ENCODE data around the gene PREX1. TPM values are rescaled to one million over a fixed set of nuclear protein-coding genes. Genes with fewer than 3 reads are reported as not detected.
"Not testable (repeated sequence)": the region's sequence is repeated elsewhere in the genome, so short reads cannot be mapped to it uniquely, and the experiment has no call there.

PREX1 gene
- total RNA-seq, 3 donors from 2014 or later = 28.8 to 31.4 (median 29.5) TPM

DNA sequence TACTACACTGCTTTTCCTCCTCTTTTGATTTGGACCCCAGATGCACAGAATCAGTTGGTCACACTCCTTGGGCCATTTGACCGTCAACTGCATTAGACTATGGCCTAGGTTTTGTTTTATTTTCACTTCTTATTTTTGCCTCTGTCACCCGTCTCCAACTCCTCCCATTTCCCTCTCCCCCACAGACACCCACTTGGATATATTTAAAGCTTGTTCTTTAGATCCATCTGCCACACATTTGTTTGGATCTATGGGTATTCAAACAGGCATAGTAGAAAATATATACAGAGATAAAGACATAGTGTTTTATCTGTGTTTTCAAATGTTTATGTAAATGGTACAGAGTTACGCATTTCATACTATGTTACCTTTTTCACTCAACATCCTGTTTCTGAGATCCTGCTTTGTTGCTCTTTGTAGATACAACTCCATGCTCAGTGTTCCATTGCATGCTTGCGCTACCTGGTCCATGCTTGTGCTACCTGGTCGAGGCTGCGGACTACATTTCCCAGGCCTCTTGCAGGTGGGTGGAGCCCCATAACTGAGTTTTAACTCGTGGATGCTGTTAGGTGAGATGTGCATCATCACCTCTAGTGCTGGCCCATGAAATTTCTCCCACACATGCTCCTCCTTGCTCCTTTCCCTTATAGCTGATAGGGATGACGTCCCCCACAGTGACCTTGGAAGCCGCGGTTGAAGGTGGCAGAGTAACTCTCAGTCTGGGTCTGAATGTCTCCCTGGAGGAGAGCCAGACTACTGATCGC is 11.5 kb upstream of the PREX1 start:
- no peak for ATAC-seq
- no peak for DNase-seq
- H3K4me1 Mint-ChIP-seq (ENCODE audit: low read depth) = peaks cover 3% of the 10 kb centered on the region
- no peaks in the 10 kb centered on the region for H3K36me3 Mint-ChIP-seq (ENCODE audit: insufficient read depth)
- no peak overlapping the region for H3K4me3 Mint-ChIP-seq
- no peaks in the 10 kb centered on the region for H3K9me3 Mint-ChIP-seq
- H3K27me3 Mint-ChIP-seq (ENCODE audit: low read depth) = no peaks in the 10 kb centered on the region

DNA sequence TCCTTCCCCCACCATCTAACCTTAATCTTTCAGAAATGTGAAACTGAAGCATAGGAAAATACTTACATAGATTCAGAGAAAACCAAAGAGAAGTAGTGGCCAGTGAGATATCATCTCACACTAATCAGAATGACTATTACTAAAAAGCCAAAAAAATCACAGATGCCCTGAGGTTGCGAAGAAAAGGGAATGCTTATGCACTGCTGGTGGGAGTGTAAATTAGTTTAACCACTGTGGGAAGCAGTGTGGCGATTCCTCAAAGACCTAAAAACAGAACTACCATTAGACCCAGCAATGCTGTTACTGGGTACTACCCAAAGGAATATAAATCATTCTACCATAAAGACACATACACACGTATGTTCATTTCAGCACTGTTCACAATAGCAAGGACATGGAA is 9.2 kb upstream of the PREX1 start:
- peaks cover 3% of the 10 kb centered on the region for H3K4me1 Mint-ChIP-seq (ENCODE audit: low read depth)
- no peak for DNase-seq
- no peaks in the 10 kb centered on the region for H3K36me3 Mint-ChIP-seq (ENCODE audit: insufficient read depth)
- H3K9me3 Mint-ChIP-seq = no peaks in the 10 kb centered on the region
- H3K4me3 Mint-ChIP-seq = no peak overlapping the region
- no peak for ATAC-seq
- H3K27me3 Mint-ChIP-seq (ENCODE audit: low read depth) = no peaks in the 10 kb centered on the region

DNA sequence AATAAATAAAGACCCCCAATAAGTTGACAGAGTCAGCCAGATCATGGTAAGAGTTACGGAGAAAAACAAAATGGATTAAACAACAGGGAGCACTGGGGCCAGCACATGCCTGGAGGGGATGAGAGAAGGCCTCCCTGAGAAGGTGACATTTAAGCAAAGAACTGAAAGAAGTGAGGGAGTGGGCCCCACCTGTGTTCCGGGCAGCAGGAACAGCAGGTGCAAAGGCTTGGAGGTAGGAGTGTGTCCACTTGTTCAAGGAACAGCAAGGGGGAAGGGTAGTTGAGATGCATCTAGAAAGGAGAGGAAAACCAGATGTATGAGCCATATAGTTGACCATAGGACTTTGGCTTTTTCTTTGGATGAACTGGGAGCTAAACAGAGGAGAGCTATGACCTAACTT is 7.6 kb upstream of the PREX1 start:
- H3K4me3 Mint-ChIP-seq = no peak overlapping the region
- DNase-seq (no peak), ATAC-seq (no peak)
- H3K9me3 Mint-ChIP-seq = no peaks in the 10 kb centered on the region
- H3K36me3 Mint-ChIP-seq (ENCODE audit: insufficient read depth) = no peaks in the 10 kb centered on the region
- no peaks in the 10 kb centered on the region for H3K27me3 Mint-ChIP-seq (ENCODE audit: low read depth)
- peaks cover 9% of the 10 kb centered on the region for H3K4me1 Mint-ChIP-seq (ENCODE audit: low read depth)

DNA sequence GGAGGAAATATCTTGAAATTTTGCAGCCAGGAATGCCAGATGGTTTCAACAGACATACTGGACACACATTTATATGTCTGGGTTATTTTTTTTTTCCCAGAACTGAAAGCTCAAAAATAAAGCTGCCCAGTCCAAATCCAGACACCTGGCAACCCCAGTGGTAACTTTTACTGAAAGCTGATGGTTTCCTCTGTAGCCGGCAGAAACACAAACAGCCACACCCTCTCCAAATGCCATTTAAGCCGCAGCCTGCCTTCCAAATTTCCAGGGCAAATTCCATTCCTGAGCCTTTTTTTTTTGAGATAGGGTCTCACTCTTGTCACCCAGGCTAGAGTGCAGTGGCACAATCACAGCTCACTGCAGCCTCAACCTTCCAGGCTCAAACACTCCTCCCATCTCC is 6.5 kb upstream of the PREX1 start:
- ATAC-seq (no peak), DNase-seq (no peak)
- H3K4me3 Mint-ChIP-seq = no peak overlapping the region
- H3K4me1 Mint-ChIP-seq (ENCODE audit: low read depth) = peaks cover 9% of the 10 kb centered on the region
- H3K9me3 Mint-ChIP-seq = no peaks in the 10 kb centered on the region
- H3K36me3 Mint-ChIP-seq (ENCODE audit: insufficient read depth) = no peaks in the 10 kb centered on the region
- no peaks in the 10 kb centered on the region for H3K27me3 Mint-ChIP-seq (ENCODE audit: low read depth)

DNA sequence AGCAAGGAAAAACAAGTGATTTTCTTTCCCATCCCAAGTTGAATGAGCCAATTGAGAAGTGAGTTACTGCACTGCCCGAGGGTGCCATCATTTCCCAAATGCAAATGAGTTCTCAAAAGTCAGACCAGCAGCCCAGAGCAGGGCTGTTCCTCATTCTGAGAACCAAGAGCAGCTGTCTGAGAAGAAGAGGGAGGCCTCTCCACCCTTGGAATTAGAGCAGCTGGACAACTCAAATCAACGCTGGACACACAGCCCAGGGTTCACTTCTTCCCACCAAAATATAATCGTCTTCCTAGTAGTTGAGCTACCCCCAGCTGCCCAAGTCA is 4.6 kb upstream of the PREX1 start:
- no peak for ATAC-seq
- H3K4me1 Mint-ChIP-seq (ENCODE audit: low read depth) = peaks cover 11% of the 10 kb centered on the region
- no peaks in the 10 kb centered on the region for H3K27me3 Mint-ChIP-seq (ENCODE audit: low read depth)
- no peaks in the 10 kb centered on the region for H3K36me3 Mint-ChIP-seq (ENCODE audit: insufficient read depth)
- no peaks in the 10 kb centered on the region for H3K9me3 Mint-ChIP-seq
- DNase-seq = no peak
- no peak overlapping the region for H3K4me3 Mint-ChIP-seq

DNA sequence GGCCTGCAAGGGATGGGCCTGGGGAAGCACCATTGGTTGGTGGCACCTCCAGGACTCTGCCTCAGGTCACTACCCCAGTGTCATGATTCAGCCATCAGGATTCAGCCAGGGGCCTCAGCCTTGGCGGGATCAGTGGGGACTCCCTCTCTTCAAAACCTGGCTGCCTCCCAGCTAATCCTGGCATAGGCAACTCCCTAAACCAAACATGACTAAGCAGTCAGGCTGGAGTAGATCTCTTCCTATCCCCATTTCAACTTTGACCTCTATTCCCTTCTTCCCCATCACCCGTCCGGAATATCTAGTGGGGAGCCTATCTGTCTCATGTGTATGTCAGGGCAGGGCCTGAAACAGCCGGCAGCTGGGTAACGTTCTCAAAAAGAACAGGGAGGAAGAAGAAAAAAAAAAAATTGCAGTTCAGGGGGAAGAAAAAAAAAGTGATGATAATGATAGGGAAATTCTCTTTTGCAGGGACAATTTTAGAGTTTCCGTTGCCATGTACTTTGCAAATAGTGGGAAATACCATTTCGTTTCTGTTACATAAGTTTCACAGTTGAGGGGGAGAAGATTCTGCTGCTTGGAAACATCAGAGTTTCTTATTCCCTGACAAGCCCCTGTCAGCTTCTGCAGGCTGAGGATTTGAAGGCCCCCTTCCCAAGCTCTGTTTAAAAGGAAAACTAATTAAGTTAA is 4.1 kb upstream of the PREX1 start:
- Mint-ChIP-seq H3K36me3 (ENCODE audit: insufficient read depth) (no peaks in the 10 kb centered on the region), H3K27me3 (ENCODE audit: low read depth) (no peaks in the 10 kb centered on the region), H3K4me3 (no peak overlapping the region), H3K9me3 (no peaks in the 10 kb centered on the region), H3K4me1 (ENCODE audit: low read depth) (peaks cover 12% of the 10 kb centered on the region)
- ATAC-seq (no peak), DNase-seq (no peak)

DNA sequence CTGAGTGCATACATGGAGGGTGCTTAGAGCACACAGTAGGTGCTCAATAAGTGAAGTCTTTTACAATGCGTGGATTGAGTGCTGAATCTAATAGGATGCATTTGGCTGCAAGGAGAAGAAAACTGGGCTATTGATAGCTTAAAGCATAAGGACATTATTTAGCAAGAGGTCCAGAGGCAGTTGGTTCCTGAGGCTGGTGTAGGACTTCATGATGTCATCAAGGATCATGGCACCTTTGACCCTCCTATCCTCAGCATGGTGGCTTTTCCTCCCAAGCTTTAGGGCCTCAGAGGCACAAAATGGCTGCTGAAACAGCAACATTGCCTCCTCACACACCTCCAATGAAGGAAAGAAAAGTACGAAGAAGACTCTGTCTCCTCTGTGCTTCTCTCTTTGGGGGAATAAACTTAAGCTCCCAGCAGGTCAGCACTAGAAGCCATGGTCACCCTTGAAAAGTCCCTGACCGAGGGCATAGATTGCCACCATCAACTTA is 3.1 kb upstream of the PREX1 start:
- Mint-ChIP-seq H3K4me1 (ENCODE audit: low read depth) (peaks cover 15% of the 10 kb centered on the region), H3K27me3 (ENCODE audit: low read depth) (no peaks in the 10 kb centered on the region), H3K4me3 (no peak overlapping the region), H3K9me3 (no peaks in the 10 kb centered on the region), H3K36me3 (ENCODE audit: insufficient read depth) (no peaks in the 10 kb centered on the region)
- ATAC-seq = no peak
- DNase-seq = no peak

DNA sequence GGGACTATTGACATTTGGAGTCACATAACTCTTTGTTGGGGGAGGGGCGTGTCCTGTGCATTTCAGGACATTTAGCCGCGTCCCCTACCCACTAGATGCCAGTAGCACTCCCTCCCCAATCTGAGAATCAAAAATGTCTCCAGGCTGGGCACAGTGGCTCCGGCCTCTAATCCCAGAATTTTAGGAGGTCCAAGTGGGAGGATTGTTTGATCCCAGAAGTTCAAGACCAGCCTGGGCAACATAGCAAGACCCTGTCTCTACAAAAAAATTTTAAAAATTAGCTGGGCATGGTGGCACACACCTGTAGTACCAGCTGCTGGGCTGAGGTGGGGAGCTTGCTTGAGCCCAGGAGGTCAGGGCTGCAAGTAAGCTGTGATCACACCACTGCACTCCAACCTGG is 2.1 kb upstream of the PREX1 start:
- ATAC-seq (no peak), DNase-seq (no peak)
- Mint-ChIP-seq H3K27me3 (ENCODE audit: low read depth) (no peaks in the 10 kb centered on the region), H3K9me3 (no peaks in the 10 kb centered on the region), H3K4me1 (ENCODE audit: low read depth) (peaks cover 24% of the 10 kb centered on the region), H3K36me3 (ENCODE audit: insufficient read depth) (no peaks in the 10 kb centered on the region), H3K4me3 (no peak overlapping the region)

DNA sequence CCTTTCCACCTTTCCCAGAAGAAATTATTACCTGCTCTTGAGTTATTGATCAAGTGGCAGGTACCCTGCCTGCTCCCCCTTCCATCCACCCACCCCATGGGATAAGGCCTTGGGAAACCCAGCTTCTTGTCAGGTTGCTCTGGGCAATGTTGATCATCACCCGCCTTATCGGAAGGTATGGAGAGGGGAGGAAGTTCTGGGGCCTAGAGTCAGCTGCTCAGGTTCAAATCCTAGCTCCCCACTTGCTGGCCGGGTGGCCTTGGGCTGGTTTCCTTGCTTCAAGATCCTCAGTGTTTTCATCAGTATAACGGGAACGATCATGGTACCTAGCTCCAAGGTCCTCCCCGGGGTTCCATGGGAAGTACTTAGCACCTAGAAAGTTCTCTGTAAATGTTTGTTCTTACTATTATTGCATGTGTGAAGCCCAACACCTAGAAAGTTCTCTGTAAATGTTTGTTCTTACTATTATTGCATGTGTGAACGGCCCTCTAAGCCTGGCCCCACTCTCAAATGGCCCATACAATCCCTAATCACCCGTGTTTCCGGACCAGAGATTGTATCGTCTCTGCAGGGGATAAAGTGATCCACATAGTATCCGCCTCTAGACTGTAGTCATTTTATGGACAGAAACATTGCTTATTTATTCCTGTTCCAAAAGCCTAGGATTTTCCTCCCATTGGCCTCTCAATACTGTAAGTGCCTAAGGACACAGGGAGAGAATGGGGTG is 1.1 kb upstream of the PREX1 start:
- Mint-ChIP-seq H3K9me3 (no peaks in the 10 kb centered on the region), H3K4me1 (ENCODE audit: low read depth) (peaks cover 34% of the 10 kb centered on the region), H3K4me3 (peak overlapping the region; percentile 83), H3K36me3 (ENCODE audit: insufficient read depth) (no peaks in the 10 kb centered on the region), H3K27me3 (ENCODE audit: low read depth) (no peaks in the 10 kb centered on the region)
- no peak for DNase-seq
- ATAC-seq = no peak

DNA sequence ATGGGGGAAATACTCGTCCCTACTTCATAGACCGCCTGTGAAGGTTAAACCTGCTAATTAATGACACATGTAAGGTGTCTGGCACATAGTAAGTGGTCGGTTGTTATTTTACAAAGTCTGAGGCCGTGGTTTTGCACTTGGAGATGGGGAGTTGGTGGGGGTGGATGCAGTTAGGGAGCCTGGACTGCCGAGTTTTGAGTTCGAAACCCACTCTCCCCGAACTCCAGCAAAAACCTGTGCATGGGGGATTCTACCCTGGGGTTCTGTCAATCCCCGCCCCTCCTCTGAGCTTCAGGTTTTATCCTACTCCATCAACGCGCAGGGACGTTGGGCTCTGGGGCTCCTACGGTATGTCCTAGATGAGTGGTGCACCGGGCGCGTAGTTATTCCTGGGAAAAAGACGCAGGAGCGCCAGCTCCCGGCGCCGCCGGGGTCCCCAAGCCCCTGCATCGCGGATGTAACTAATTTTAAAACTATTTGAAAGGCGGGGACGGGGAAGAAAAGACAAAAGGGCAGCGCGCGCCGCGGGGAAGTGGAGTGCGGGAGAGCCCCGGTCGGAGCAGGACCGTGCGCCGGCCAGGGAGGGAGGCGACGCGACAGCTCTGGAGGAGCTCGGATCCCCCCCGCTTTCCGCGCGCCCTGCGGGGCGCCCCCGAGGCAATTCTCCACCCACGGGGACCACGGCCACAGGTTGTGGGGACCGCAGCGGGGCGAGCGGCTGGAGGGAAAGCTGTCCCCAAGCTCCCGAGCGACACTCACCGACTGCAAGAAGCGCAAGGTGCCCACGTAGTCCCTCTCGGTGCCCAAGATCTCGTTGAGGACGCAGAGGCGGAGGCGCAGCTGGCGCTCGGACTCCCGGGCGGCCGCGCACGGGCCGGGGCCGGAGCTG is 672 bp downstream of the PREX1 start:
- Mint-ChIP-seq H3K27me3 (ENCODE audit: low read depth) (no peaks in the 10 kb centered on the region), H3K36me3 (ENCODE audit: insufficient read depth) (no peaks in the 10 kb centered on the region), H3K9me3 (no peaks in the 10 kb centered on the region), H3K4me1 (ENCODE audit: low read depth) (peaks cover 52% of the 10 kb centered on the region), H3K4me3 (peak overlapping the region; percentile 95)
- ATAC-seq = peak; percentile 11 to 15
- no peak for DNase-seq

DNA sequence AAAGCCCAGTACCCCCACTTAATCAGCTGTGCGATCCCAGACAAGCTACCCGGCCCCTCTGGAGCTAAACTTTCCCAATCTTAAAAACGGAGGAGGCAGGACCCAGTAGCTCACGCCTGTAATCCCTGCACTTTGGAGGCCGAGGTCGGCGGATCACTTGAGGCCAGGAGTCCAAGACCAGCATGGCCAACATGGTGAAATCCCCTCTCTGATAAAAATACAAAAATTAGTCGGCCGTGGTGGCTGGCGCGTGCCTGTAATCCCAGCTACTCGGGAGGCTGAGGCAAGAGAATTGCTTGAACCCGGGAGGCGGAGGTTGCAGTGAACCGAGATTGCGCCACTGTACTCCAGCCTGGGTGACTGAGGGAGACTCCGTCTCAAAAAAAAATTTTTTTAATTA is 1.3 kb downstream of the PREX1 start:
- H3K27me3 Mint-ChIP-seq (ENCODE audit: low read depth); H3K36me3 Mint-ChIP-seq (ENCODE audit: insufficient read depth); ATAC-seq; DNase-seq; H3K9me3 Mint-ChIP-seq: not testable (repeated sequence)
- Mint-ChIP-seq H3K4me1 (ENCODE audit: low read depth) (peaks cover 53% of the 10 kb centered on the region), H3K4me3 (peak overlapping the region; percentile 95)

DNA sequence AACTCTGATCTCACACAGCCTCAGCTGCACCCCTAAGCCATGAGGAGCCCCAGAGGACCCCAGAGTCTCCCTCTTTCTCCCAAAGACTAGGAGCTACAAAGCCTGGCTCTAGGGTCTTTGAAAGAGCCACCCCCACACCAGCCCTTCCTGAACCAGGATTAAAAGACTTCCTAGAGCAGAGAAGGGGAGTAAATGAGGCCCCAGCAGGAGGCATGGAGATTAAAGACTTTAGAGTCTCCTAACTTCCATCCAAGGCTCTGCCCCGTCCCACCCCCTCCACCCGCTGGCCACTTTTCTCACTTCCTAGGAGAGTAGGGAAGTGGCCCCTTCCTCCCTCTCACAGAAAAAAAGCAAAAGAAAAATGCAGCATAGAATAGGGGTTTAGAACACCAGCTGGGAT is 1.7 kb downstream of the PREX1 start:
- peaks cover 57% of the 10 kb centered on the region for H3K4me1 Mint-ChIP-seq (ENCODE audit: low read depth)
- no peaks in the 10 kb centered on the region for H3K36me3 Mint-ChIP-seq (ENCODE audit: insufficient read depth)
- no peaks in the 10 kb centered on the region for H3K27me3 Mint-ChIP-seq (ENCODE audit: low read depth)
- H3K4me3 Mint-ChIP-seq = peak overlapping the region; percentile 95
- H3K9me3 Mint-ChIP-seq = no peaks in the 10 kb centered on the region
- DNase-seq (no peak), ATAC-seq (no peak)

DNA sequence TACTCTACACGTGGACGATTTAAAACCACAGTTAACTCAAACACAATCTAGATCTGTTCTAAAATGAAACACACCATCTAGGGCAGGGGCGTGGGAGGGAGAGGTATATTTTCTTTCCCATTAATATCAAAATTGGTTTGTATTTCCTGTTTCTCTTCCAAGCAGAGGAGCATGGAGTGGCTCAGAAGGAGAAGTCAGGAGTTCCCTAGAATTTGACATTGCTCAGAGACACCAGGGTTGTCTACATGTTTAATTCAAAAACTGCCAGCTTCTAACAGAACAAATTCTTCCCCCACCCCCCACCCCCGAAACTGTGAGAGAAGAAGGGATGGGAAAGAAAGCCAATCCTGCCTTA is 2.3 kb downstream of the PREX1 start:
- no peaks in the 10 kb centered on the region for H3K27me3 Mint-ChIP-seq (ENCODE audit: low read depth)
- no peaks in the 10 kb centered on the region for H3K36me3 Mint-ChIP-seq (ENCODE audit: insufficient read depth)
- no peaks in the 10 kb centered on the region for H3K9me3 Mint-ChIP-seq
- DNase-seq (no peak), ATAC-seq (no peak)
- peak overlapping the region; percentile 95 for H3K4me3 Mint-ChIP-seq
- H3K4me1 Mint-ChIP-seq (ENCODE audit: low read depth) = peaks cover 63% of the 10 kb centered on the region

Measured in activated T-cell treated with anti-CD3 and anti-CD28 coated beads, Interleukin-2, amount 50 U/mL, for 4 hours (primary cell).